Fibroblast of peridontal ligament (primary cell): Measurements from ENCODE around the gene DAB2IP.
"Not testable (repeated sequence)": the region's sequence is repeated elsewhere in the genome, so short reads cannot be mapped to it uniquely, and the experiment has no call there.

Source experiments
- DNase-seq: peaks from one replicate; pipeline ENCODE4 v3.0.0-alpha.2; 2010; ENCODE audit errors: extremely low read depth

DAB2IP gene

DNA sequence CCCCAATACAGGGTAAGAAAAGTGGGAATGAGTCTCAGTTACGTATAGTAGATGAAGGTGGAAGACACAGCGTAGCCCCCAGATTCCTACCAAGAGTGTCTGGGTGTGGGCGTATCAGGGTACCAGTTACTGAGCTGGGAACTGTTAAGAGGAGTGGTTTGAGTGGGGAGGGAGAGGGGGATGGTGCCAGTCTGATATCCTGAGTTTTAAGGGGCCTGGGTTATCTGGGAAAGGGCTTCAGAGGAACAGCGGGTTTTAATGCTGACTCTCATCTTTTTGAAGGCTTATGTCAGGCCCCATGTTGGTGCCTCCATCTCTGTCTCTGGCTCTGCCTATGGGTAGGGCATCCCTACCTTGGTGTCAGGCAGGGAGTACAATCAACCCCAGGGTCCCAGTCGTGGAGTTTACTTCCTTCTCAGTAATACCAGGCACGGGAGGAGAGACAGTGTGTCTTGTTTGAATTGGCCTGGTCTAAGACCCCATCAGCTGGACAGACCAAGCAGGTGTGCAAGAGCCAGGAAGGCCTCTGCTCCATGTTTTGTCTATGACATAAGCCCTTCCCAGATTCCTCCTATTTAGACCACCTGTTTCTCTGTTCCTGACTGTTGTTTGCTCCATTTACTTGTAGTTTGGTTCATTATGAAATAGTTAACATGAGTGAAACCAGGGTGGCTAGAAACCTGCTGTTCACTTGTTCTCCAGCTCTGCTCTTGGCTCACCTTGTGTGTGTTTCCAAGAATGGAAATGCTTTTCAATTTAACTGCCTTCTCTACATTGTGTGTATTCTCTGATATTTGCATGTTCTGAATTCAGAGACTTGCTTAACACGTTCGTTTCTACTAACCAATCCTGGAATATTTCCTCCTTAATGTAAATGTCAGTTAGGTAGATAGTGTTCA lies 125.6 kb downstream of the DAB2IP start:
- no peak for DNase-seq

DNA sequence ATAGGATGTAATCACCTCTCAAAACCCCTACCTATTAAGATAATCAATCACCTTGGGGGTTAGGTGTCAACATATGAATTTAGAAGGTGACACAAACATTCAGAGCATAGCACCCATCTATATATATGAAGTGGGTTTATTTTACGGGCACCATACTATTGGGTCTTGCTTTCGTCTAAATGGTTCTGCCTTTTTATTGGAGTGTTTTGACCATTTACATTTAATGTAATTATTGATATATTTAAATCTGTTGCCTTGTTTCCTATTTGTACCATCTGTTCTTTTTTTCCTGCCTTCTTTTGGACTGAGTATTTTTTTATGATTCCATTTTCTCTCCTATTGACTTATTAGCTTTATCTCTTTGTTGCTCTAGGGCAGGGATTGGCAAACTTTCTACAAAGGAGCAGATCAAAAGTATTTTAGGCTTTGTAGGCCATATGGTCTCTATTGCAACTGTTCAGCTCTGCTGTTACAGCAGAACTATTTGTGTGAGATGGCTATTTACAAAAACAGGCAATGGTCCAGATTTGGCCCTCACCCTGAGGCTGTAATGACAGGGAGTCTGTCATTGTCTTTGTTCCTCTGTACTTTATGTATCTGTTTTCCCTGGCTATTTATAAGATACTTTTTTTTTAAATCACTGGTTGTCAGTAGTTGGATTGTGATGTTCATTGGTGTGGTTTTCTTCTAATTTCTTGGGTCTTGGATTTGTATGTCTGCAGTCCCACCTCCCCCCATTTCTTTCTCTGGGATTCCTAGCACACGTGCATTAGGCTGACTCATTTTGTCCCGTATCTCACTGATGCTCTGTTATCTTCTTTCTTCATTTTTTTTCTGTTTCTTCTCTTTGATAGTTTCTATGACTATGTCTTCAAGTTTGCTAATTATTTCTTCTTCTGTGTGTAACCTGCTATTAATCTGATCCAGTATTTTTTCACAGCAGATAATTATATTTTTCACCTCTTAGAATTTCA lies 127.1 kb downstream of the DAB2IP start:
- DNase-seq: no peak

DNA sequence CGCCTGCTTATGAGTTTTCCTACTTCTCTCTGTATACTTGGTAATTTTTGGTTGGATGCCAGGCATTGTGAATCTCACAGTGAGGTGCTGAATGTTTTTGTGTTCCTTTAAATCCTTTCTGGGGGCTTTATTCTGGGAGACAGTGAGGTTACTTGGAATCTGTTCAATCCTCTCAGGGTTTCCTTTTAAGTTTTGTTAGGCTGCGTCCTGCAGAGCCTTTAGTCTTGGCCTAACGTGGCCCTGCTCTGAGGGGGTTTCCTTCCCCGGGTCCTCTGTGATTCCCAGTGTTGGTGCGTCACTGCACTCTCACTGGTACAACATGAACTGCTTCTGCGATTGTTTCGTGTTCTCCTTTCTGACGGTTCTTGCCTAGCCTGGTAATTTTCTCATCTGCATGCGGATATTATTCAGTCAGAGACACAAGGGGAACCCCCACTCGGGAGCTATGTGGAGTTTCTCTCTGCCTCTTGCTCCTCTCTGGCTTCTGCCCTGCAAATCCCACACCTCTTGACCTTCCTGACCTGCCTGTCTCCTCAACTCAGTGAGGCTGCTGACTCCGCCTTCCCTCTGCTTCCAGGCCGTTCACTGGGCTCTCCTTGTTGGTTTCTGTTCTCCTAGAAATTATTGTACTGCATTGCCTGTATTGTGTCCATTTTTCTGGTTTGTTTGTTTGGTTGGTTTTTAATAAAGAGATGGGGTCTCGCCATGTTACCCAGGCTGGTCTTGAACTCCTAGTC lies 128.1 kb downstream of the DAB2IP start:
- DNase-seq: no peak

- no peak for DNase-seq
These were observed 129.0 kb downstream of the DAB2IP start for GRCh38 chr9:121780177-121781040.

DNA sequence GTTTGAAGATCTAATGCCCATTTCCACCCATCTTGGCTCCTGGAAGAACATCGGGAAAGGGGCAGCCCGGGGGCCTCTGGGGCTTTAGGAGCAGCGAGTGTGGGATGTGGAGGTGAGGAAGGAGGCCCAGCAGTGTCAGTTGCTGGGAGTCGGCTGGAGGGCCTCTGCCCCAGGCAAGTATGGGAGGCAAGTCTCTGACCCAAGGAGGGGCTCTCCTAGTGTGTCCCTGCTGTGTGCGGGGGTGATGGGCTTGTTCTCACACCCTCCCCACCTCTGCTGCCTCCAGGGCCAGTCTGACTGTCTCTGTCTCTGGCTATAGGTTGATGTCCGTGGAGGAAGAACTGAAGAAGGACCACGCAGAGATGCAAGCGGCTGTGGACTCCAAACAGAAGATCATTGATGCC lies 129.7 kb downstream of the DAB2IP start:
- DNase-seq: no peak

DNA sequence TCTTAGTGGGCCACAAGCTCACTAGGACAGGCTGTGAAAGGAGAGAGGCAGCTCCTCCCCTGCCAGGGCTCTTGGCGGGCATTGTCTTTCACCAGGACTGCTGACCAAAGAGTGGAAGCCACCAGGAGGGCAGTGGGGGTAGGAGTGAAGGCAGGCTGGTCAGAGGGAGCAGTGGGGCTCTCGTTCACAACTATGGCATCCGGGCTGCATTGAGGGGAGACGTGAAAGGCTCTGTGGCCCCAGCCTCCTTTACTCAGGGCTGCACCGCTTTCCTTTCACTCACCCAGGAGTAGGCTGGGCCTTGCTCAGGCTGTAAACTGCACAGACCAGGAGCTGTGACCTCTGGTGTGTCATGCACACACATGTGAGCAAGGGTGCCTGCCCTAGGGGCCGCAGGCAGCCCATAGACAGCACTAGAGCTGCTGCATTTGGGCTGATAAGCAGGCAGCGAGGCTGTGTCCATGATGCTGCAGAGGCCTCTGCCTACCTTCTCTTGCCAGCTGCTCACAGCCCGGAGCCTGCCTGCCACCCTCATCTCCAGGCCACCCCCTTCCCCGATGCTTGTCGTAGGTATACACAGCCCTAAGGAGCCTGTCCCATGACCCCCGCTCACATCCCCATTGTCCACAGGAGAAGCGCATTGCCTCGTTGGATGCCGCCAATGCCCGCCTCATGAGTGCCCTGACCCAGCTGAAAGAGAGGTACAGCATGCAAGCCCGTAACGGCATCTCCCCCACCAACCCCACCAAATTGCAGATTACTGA lies 130.4 kb downstream of the DAB2IP start:
- no peak for DNase-seq

DNA sequence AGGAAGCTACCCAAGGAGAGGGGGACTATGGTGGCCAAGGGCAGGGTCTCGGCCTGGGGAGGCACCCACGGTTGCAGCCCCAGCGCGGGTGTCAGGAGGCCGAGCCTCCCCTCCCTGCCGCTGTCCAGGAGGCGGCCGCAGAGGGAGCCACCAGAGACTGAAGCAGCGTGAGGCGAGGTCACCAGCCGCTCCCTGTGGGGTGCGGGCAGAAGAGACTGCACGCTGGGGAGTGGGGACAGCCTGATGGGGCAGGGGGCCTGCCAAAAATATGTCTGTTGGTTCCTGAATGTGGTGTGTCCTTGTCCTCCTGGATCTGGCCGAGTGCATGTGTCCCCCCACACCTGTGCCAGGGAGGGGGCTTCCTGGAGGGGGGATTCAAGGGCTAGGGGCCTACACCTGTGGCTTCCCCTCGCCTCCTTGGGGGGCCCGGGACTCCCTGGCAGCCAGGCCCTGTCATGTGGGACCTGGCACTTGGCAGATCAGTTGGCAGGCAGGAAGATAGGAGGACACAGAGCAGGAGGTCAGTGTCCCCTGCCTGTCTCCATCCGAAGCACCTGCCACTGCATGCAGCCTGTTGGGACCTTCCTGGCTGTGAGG lies 131.2 kb downstream of the DAB2IP start:
- DNase-seq: no peak

DNA sequence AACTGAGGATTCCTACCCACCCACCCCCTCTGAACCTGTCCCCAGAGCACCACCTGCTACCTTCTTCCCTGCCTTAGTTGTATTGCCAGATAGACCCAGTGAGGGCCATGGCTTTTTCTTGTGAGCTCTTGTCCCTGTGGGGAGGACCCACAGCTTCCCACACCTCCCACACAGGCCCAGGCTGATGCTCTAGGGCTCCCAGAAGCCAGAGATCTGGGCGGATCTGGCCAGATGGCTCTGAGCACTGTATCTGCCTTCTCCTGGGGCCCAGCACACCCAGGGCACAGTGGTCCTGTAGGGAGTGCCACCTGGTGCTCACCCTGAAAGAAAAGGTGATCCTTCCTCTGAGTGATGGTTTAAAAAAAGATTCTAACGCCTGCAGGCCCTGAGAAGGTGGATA lies 131.7 kb downstream of the DAB2IP start:
- DNase-seq: no peak

- no peak for DNase-seq
These were observed 132.4 kb downstream of the DAB2IP start for GRCh38 chr9:121783521-121784507.

DNA sequence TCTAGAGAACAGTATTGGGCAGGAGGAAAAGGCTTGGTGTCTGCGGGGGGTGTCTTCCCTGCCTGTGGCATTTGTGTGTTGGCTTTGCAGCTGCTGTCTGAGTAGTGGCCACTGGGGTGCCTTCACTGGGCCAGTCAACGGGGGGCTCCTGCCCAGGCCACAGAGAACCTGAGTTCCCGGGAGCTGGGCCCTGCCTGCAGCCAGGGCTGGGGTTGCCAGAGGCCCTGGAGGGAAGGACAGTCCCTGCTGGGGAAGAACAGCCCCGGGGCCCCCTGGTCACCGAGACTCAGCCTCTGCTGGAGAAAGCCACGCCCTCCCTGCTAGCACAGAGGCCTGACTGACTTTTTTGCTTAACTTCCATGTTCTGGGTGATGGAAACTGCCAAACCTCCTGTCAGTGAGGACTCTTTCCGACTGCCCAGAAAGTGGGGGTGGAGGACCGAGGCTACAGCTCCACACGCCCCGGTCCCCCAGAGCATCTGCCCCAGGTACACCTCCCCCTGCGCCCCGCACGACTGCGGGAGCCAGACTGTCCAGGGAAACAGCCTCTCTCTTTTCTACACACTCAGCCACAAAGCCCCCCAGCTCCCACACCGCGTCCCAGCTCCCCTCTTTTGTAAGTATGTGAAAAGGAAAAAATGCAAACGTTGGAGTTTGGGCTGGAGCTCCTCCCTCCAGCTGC lies 133.4 kb downstream of the DAB2IP start:
- no peak for DNase-seq

DNA sequence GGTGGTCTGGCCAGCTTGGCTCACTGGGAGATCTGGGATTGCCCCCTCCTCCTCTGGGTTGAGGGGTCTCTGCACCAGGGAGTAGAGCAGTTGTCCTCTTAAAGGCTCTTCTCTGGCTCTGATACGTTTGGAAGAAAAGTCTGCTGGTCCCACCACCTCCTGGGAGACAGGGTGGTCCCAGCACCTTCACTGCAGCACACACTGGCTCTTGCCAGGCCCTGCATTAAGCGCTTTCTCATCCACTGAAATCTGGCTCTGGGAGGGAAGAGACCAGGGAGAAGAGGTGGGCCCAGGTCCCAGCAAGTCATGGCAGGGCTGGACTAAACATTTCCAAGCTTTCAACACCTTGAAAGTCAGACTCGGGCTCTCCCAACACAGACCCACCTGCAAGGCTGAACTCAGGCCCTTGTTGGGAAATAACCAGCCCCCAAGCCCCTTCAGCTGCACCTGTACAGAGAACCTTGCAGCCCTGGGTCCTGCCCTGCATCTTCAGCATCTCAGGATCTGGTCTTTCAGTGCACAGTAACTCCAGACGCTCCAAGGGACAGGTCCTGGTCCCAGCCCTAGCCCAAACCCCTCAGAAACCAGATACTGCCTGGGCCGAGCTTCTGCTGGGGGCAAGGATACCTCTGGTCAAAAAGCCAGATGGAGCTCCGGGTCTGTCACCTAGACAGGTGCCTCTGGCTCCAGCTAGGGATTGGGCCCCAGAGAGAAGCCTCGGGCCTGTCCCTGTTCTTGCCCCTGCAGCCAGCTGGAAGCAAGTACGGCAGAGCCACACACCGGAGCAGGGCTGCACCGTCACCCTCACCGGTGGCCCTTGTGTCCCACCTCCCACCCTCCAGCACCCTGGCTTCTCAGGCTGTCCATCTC lies 134.5 kb downstream of the DAB2IP start:
- DNase-seq: no peak

GRCh38 chr9:121786543-121786948 lies 135.1 kb downstream of the DAB2IP start:
- DNase-seq: no peak

GRCh38 chr9:121786998-121787422 lies 135.6 kb downstream of the DAB2IP start:
- DNase-seq: no peak

DNA sequence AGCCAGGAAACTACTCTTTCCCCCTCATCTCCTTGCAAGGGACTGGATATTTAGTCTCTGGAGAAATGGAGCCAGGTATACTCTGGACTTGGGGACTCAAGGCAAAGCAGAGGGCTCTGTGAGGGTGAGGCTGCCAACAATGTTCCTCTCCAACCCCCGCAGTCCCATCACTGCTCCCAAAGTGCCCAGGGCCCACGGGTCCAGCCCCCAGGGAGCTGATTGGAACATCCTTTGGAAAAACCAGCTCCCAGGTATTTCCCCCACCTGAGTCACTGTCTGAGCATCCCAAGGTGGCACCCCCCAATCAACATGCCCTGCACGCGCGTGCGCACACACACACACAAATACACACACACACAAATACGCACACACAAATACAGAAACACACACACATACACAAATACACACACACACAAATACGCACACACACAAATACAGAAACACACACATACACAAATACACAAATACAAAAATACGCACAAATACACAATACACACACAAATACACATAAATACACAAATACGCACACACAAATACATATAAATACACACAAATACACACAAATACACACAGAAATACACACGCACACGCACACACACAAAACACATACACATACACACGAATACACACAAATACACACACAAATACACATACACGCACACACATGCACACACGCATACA lies 137.4 kb downstream of the DAB2IP start:
- no peak for DNase-seq

DNA sequence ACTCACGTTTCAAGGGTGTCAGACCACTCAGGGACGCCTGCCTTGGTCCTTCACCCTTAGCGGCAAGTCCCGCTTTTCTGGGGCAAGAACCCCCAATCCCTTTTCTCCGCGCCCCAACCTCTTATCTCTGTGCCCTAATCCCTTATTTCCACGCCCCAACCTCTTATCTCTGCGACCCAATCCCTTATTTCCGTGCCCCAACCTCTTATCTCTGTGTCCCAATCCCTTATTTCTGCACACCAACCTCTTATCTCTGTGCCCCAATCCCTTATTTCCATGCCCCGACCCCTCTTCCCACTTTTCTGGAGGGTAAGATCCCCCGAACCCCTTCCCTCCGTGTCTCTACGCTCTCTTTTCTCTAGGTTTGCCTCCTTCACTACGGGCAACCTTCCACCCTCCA lies 139.4 kb downstream of the DAB2IP start:
- no peak for DNase-seq

DNA sequence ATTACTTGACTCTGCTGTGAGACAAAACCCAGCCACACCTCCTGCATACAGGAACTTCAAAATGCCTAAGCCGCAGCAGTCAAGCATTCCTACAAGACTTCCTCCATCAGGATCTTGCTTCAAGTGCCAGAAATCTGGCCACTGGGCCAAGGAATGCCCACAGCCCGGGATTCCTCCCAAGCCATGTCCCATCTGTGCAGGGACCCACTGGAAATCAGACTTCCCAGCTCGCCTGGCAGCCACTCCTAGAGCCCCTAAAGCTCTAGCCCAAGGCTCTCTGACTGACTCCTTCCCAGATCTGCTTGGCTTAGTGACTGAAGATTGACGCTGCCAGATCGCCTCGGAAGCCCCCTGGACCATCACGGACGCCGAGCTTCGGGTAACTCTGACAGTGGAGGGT lies 141.0 kb downstream of the DAB2IP start:
- DNase-seq: not testable (repeated sequence)
